Stimulated activated CD8-positive, alpha-beta memory T cell treated with anti-CD3 and anti-CD28 coated beads, Interleukin-7, amount 100 ng/mL, for 4 hours (primary cell): ENCODE results near the gene ALPG.
"Not testable (repeated sequence)": the region's sequence is repeated elsewhere in the genome, so short reads cannot be mapped to it uniquely, and the experiment has no call there.

ENCODE experiments used
- DNase-seq, 2 donors: peaks; one replicate each; pipeline ENCODE4 v3.0.0-alpha.2; 2020; ENCODE audit warnings: low read depth in 2 of 2

The ALPG gene

DNA sequence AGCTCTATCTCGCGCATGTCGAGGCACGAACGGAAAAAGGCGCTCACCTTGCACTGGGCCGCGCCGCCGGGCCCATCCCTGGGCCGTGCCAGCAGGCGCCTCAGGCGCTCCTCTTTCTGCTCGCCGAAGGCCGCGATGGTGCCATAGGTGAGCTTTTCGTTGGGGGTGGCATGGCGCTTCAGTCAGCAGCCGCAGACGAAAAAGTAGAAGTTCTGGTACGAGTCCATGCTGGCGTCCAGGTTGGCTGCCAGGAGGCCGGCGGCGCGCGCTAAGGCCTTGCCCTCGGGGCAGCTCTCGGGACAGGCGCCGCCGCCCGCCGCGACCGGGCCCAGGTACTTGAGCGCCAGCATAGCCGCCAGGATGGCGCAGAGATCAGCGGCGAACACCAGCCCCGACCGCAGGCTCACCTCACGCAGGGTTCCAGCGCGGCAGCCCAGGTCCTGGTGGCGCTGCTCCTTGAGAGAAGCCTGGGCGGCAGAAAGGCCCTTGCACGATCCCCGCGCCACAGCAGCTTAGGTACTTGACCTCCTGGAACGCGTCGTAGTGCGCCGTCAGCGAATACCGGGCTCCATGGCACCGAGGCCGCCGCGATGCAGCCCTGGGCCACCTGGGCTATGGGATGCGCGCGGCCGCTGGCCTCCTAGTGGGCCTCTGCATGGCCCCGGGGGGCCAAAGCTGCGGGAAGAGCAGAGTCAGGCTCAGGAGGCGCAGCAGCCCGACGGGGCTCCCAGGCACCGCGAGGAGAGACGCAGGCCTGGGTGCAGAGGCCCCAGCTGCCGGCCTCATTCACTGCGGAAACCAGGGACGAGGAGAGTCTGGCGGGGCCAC lies 12.8 kb downstream of the ALPG start:
- DNase-seq: no peak

DNA sequence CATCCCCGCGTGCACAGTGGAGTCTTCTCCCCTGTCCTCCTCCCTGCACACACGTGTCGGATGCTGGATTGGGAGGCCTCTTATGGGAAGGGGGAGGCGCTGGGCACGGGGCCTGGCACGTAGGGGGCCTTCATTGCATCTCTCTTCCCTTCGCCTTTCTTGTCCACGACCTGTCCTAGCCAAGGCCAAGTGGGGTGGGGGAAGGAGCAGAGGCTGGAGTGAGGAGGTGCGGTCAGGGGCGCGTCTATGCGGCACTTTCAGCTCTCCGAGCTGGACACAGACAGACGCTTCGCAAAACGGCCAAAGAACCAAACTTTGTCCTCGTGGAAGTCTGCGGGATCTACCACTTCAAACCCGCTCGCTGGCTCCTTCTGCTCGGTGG lies 13.4 kb downstream of the ALPG start:
- no peak for DNase-seq

DNA sequence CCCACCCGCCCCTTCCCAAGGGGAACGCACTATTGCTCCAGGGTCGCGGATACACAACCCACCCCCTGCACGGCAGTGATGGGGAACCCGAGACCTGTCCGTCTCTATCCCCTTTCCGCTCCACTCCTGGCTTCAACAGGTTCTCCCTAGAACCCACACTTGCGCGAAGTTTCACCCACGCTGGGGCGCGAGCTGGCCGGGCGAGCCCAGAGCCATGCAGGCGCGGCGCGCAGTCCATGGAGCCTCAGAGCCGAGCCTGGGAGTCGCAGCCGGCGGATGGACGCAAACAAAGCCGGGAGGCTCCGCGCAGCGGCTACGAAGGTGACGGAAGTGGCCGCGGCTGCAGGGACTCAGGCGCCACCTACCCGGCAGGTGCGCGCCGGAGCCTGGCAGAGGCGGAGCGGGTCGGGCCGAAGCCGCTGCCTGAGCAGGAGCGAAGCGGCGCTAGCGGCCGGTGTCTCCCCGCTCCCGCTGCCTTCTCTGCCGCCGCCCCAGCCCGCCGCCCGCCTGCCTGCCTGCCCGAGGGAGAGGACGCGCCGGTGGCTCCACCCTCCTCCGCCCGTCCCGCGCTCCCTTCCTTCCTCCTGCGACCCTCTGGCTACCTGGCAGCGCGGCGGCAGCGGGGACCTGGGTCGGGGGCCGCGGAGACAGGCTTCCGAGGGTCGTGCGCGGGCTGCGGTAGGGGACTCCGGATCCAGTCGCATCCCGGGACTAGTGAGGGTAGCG lies 14.0 kb downstream of the ALPG start:
- DNase-seq: no peak

DNA sequence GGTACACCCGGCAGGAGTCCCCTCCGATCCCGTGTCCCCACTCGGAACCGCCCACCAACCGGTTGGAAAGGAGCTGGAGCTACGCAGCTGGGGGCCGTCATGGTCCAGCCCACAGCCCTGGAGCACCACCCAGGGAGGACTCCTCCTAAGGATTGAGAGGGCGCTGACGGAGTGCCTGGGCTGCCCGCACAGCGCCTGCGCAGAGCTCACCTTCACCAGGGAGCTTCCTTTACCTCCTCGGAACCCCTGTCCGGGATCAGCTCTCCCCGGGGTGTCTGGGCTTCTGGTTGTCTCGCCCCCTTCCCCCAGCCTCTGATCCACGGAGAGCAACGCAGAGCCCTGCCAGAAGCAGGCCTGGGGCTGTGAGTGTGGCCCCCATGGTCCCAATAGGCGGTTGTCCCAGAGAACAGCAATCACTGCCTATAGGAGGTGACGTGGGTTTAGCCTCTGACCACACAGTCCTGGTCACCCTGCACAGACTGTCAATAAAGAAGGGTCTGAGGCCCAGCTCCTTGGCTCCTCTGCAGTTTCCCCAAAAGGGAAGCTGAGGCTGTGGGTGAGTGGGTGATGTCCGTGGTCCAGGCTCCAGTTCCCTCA lies 14.6 kb downstream of the ALPG start:
- no peak for DNase-seq

DNA sequence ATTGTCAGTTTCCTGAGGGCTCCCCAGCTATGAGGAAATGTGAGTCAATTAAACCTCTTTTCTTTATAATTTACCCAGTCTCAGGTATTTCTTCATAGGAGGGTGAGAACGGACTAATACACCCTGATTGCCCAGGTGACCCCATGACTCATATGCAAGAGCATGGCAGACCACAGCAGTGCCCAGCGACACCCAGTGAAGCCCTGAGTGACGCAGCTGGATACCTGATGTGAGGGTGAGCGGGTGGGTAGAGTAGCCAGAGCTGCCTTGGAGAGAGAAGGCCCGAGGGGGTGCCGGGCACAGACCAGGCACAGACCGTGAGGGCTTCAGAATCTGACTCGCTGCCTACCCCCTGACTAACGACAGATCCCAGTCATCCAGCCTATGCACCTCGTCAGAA lies 15.4 kb downstream of the ALPG start:
- no peak for DNase-seq

DNA sequence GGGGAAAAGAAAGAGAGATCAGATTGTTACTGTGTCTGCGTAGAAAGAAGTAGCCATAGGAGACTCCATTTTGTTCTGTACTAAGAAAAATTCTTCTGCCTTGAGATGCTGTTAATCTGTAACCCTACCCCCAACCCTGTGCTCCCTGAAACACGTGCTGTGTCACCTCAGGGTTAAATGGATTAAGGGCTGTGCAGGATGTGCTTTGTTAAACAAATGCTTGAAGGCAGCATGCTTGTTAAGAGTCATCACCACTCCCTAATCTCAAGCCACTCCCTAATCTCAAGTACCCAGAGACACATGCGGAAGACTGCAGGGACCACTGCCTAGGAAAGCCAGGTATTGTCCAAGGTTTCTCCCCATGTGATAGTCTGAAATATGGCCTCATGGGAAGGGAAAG lies 16.4 kb downstream of the ALPG start:
- DNase-seq: not testable (repeated sequence)

DNA sequence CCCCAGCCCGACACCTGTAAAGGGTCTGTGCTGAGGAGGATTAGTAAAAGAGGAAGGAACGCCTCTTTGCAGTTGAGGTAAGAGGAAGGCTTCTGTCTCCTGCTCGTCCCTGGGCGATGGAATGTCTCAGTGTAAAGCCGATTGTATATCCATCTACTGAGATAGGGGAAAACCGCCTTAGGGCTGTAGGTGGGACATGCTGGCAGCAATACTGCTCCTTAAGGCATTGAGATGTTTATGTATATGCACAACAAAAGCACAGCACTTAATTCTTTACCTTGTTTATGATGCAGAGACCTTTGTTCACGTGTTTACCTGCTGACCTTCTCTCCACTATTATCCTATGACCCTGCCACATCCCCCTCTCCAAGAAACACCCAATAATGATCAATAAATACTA lies 16.8 kb downstream of the ALPG start:
- DNase-seq: not testable (repeated sequence)

DNA sequence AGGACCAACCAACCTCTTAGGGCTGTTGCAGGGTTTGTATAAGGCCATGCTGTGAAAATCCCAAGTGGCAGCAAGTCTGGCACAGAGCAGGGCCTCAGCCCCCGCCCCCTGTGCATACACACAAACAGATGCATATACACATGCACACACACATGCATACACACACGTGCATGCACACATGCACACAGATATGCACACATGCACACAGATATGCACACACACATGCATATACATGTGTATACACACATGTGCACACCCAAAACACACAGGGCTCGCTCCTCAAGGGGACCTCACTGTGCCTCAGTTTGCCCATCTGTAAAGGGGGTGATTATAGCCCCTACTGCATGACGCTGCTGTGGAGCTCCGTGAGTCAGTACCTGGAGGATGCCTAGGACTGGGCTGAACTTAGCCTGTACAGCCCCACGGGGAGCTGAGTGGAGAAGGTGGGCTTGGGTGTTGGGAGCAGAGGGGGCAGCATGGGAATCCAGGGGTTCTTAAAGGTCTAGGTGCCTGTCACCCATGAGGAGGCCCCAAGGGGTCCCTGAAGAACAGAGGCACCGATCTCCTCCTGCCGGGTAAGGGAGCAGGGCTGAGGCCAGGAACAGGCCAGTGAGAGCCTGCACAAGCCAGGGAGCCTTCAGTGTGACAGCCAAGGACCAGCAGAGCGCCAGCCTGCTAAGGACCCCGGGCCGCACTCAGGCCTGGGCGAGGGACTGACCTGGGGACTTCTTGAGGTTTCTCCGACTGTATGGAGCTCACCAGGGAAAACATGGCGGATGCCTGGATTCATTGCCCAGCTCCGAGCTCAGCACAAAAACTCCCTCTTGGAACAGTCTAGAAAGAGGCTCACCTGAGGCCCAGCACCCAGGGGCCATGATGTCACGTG lies 25.3 kb downstream of the ALPG start:
- DNase-seq: no peak

DNA sequence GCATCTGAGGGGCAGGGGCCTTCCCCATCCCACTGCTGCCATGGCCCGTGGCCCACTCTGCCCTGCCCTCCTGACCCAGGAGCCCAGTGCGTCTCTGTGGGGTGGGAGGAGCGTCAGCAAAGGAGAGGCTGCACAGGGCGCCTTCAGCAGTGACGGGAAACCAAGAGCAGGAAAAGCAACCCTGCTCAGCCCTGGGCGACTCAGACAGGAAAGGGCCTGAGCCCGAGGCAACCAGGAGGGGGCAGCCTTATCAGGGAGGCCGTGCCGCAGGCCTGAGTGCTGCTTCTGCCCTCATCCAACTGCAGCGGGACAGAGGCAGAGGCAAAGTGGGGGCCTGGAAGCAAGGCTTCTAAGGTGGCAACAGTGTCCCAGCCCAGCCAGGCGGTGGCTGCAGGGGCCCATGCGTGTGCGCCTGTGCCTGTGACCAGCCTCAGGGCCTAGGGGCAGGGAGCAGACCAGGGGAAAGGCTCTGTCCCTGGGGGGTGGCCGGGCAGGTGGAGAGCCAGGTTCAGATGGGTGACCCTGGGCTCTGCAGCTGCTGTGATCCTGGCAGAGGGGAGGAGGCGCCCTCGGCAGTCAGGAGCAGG lies 26.0 kb downstream of the ALPG start:
- no peak for DNase-seq

DNA sequence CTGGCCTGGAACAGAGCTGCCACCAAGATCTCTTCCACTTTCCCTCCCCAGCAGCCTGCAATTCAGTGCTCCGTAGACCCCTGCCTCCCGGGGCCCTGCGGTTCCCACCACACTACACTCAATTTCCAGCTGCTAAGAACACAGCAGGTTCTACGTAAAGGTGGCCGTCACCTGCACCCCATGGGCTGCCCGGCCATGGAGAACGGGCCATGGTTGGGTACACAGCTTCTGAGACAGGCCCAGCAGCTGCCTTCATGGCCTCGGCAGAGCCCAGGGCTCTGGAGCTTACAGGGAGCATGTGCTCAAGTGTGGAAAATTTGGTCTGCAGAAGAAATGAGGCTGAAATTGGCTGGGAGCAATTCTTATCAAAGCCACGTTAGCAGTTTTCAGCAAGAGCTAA lies 27.0 kb downstream of the ALPG start:
- DNase-seq: not testable (repeated sequence)

DNA sequence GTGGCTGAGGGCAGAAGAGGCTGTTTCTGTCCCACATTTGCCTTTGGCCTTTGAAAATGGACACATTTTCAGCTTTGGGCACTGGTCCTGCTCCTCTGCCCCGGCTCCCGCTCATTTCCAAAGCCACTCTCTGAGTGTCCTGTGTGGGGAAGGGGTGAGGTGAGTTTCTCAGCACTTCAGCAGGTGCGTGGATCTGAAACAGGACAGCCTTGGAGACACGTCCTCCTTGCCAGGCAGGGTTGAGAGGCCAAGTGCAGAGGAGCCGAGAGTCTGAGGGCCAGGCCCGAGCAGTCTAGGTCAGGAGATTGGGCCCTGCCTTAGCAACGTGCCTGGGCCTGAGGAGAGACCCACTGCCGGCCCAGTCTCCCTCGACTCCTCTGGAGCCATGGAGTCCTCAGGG lies 27.4 kb downstream of the ALPG start:
- DNase-seq: no peak

DNA sequence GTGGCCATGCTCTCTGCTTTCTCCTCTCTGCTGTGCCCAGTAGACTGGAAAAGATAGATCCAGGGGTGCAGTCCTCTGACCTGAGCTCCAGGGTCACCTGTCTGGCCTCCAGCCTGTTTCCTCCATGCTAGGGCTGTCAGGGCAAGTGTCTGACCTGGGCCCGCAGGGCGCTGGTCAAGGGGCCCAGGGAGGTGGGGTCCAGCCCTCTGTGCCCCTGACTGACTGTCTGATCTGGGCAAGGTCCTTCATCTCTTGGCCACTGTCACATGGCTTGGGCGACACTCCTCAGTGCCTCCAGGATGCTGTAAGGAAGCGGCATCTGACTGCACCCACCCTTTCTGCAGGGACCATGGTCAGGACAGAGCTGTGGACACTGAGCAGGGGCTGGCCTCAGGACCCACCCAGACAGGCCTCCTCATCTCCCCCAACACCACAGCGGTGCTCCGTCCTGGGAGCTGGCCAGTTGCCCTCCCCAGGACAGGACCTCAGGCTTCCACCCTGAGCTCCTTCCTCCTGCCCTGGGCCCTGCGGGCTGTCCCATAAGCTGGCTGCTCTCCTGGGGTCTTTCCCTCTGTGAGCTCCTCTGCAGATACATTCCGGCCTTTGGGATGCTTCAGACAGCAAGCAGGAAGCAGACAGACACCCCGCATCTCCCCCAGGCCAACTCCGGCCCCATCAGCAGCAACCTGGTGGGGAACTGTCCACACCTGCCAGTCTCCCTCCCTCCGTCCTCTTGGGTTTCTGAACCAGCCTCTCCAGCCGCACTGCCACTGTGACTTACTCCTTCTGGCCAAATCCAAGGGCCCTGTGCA lies 28.1 kb downstream of the ALPG start:
- DNase-seq: no peak

DNA sequence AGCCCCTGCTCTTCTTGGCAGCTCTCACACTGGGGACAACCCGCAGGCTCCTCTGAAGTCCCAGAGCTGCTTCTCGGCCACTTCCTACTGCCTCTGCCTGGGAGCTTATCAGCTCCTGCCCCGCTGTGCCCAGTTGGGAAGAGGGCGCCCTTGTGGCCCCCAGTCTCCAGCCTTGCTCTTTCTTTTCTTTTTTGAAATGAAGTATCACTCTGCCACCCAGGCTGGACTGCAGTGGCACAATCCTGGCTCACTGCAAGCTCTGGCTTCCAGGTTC lies 28.7 kb downstream of the ALPG start:
- no peak for DNase-seq

DNA sequence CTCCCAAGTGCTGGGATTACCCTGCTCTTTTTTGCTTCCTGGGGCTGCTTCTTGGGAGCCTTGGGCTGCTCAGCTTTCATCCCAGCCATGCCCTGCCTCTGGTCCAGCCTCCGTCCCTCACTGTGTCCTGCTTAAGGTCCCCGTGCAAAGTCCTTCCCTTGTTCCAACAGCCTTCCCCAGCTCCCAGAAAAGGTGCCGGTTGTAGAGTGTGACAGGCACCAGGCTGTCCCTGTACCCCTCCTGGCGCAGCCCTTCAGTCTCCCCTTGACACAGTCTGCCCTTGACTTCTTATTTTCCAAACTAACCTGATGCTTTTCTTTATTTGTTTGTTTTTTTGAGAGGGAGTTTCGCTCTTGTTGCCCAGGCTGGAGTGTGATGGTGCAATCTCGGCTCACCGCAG lies 29.2 kb downstream of the ALPG start:
- DNase-seq: no peak

DNA sequence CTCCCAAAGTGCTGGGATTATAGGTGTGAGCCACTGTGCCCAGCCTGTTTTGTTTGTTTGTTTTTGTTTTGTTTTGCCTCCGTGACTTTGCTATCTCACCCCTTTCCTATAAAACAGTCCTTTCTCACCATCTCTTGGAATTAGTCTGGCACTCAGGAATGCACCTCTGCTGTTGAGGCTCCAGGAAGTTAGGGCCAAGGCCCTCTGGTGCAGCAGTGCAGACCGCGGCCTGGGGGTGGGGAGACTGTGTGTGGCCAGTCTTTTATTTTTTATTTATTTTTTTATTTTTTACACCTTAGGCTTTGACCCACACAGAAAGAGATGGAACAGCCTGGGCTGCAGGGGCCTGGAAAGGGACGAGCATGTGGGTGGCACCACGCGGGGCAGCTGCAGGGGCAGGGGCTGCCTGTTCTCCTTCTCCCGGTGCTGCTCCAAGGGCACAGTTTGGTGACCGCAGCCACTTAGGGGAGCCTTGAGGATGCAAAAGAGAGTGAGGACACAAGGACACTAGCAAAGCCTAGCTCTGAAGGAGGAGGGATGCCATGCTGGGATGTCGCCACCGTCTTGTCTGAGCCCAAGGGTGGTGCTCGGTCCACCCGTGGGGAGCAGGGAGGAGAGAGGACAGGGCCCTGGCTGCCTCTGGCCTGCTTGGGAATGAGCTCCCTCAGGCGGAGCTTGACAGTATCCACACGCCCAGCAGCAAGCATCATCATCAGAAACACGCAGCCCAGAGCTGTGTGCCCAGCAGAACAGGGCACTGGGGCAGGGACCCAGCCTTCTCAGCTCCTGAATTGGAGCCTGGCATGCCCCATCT lies 29.9 kb downstream of the ALPG start:
- no peak for DNase-seq

DNA sequence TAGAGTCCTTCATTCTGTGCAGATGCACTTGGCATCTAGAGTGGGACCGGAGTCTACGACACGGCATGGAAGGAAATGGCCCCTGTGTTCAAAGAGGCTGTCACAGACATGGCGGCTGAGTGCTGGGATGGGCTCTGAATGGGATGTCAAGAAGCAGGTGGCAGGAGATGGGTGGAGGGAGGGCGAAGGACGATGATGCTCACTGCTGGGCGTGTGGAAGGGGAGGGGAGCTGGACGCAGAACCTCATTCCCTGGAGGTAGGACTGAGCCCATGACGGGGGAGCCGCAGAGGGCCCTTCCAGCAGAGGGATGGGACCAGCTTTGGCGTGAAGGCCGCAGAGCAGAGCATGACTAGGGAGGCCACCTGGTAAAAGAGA lies 30.5 kb downstream of the ALPG start:
- DNase-seq: no peak

DNA sequence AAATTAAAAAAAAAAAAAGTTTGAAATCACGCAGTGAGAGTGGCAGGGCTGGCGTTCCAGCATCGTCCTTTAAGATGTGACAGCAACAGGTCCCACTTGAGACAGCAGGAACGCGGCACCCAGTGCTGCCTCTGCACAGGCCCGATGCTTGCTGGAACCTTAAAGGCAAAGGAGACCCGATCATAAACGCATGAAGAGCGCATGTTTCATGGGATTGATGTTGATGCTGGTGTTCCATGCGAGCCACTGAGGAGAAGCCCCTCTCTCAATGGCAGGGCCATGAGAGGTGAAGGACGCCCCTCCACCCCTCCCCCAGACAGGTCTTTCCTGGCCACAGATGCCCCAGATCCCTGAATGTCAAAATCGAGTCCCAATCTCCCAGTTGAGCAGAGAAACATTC lies 31.4 kb downstream of the ALPG start:
- DNase-seq: no peak

DNA sequence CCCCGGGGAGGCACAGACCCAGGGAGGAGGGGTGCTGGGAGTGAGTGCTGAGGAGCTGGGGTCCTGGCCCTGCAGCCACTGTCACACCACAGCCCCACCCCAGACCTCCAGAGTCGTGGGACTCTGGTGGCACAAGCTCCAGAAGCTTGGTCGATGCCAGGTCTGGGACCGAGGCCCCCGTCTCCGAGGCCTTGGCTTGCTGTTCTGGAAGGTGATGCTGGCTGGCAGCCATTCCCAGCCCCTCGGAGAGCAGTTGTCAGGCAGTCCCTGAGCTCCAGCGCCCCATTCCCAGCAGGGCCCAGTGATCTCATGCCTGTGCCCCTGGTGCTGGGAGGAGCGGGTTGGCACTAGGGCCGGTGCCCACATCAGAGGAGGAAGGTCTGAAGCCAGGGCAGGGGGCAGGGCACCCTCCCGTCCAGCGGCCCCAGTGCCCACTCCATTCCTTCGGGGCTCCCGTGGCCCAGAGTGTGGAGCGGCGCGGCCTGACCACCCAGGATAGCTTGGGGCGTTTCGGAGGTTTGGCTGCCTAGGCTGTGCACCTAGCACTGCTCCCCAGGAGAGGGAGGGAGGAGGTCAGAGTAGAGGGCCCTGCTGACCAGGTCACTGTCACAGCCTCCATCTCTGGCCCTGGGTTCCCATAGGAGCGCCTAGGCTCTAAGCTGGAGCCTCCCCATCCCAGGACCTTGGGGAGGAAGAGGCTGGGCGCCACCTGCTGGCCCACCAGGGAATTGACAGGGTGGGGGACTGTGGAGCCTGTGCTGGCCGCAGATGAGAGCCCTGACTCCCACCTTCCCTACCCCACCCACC lies 32.5 kb downstream of the ALPG start:
- DNase-seq: peak in 1 of 2 donors; percentile 25

DNA sequence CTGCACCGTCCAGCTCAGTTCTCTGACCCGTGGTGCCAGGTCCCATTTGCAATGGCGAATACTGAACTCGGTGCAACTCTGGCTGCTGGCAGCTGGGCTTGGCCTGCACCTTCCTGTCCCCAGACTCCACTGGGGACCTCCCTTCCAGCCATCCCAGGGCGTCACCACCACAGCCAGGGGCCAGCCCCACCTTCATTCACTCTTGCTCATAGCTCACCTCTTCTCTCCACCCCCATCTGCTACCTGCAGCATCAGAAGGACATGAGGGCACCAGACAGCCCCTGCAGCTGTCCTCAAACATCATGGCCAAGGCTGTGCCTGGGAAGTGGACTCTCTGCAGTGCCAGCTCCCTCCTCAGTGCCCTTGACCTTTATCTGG lies 33.1 kb downstream of the ALPG start:
- DNase-seq: no peak
